Hematopoietic multipotent progenitor cell treated with erythropoietin and hydrocortisone succinate and interleukin-3 and kit ligand, for 15 days (in vitro differentiated cells): Measurements from ENCODE around the gene TAF6L.
A peak's percentile ranks its signal among the peaks of the same experiment; 100 is the strongest.
"Not testable (repeated sequence)": the region's sequence is repeated elsewhere in the genome, so short reads cannot be mapped to it uniquely, and the experiment has no call there.

Experiments
- DNase-seq: peaks from one replicate; pipeline ENCODE4 v3.0.0-alpha.2; 2015; ENCODE audit warnings: low spot score

The TAF6L gene

DNA sequence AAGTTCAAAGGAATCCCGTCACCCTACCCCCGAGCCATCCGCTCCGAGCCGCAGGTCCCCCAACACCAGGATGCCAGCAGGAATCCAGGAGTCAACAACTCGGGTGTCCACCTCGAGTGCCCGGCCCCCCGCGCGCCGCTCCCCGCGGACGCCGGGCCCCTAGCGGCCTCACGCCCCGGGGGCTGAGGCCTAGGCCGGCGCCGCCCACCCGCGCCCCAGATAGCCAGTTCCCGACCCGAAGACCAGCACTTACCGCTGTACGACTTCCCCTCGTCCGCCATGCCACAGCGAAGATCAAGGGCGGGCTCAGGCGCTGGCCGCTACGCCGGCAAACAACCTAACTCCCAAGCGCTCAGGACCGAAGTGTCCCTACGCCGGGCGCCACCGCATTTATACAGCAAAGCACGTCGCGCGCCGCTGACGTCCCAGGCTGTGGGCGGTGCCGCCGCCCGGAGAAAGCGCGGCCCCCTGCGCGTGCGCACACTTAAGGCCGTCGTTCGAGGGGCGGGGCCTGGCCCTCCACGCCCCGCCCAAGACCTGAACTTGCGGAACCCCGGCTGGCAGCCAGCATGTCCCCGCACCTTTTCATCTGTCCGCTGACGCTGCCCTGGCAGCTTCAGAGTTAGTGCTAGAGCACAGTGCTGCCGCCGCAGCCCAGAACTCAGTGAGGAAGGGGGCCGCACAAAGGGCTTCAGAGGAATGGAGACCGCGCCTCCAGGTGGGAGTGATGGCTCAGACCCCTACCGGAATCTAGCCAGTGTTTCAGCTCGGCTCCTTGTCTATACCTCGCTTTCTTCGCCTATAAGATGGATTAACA, 34.1 kb downstream of the TAF6L start, which contains the start of gene NXF1:
Gene NXF1 (minus strand): TSS at position 365 of the 817 bp plus-strand sequence. CDS start 84 bp downstream, at position 281.
- peak; percentile 98 for DNase-seq

DNA sequence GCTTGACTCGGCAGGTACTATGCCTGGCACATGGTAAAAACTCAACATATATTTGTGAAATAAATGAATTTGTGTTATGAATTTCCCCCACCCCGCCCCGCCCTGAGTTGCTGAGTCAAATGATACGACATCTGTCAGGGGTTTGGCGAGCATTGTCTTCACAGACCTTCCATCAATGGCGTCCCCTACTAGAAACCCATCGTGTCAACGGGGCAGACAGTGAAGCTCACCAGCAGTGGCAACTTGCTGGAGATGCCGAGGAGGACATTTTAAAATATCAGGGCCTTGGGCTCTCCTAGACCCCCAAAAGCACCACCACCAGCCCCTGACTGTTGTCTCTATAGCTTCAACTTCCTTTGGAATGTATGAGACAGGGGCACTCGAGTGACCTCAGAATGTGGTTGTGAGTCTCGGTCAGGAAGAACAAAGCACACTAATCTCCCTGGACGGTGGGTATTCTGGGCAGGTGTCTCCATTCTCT, 34.8 kb downstream of the TAF6L start:
- DNase-seq, result no peak

DNA sequence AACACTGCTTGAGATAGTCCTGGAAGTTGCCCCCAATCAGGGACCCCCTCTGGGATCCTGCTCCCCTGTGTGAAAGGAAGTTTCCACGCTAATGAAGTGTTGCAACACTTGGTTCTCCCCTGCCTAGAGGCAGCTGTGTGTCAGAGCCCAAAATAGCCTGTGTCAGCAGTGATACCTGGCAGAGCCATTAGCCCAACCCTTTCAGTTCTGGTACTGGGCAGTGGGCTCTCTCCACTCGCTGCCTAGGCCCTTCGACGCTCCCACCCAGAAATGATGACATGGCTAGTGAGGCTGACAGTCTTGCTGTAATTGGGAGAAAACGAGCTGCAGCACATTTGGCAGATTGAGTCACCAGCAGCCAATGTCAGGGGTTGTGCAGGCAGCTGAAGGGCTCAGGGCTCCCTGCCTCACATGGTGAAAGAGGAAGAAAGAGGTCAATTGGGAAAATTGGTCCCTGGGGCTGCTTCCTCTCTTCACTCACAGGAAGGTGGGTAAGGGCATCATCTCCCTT, 35.5 kb downstream of the TAF6L start:
- DNase-seq, result no peak

DNA sequence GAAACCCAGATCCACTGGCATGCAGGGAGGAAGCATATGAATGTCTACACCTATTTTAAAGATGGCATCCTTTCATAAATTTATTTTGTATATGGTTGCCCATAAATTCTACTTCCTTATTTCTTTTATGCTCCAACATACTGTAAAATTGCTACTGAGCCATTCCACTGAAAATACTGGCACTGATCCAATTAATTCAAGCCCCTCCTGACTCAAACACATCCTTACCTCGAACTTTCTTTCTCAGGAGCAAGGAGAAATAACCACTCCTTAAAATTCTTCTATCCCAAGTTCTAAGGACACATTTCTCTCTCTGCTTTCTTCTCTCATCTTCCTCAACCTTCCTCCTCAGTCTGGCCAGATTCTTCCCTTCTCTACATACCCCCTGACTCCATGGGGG, 39.6 kb downstream of the TAF6L start:
- DNase-seq, result no peak

DNA sequence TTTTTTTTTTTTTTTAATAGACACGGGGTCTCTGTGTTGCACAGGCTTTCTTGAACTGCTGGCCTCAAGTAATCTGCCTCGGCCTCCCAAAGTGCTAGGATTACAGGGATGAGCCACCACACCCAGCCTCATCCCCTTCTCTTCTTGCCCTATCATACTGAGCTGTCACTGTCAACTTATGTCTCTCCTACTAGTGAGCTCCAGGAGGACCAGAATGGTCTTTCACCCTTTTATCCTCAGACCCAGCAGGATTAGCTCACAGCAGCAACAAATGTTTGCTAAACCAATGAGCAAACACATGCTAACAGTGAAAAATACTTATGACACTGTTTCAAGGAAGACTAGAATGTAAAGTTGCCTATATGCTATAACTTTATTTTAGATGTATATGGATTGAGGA, 40.5 kb downstream of the TAF6L start:
- no peak for DNase-seq

DNA sequence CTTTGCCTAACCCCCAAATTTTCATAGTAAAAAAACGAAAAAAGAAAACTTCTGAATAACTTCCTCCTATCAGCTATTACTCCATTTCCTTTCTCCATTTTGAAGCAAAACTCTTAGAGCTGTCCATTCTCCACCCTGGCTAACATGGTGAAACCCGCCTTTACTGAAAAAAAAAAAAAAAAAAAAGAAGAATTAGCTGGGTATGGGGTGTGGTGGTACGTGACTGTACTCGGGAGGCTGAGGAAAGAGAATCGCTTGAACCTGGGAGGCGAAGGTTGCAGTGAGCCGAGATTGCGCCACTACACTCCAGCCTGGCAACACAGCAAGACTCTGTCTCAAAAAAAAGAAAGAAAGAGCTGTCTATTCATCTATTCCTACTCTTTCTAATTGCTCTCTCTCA, 45.4 kb downstream of the TAF6L start:
- DNase-seq, result no peak

DNA sequence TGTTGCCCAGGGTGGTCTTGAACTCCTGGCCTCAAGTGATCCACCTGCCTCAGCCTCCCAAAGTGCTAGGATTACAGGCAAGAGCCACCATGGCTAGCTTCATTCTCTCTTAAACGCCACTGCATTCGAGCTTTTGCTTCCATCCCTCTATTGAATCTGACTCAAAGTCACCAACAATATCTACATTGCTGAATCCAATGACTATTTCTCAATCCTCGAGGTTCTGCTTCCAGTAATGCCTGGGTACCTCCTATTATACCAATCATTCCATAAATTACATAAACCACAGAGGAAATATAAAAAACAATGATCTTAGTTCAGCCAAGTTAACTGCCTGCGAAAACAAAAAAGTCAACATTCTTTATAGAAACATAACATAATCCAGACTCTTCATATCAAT, 45.9 kb downstream of the TAF6L start:
- no peak for DNase-seq

DNA sequence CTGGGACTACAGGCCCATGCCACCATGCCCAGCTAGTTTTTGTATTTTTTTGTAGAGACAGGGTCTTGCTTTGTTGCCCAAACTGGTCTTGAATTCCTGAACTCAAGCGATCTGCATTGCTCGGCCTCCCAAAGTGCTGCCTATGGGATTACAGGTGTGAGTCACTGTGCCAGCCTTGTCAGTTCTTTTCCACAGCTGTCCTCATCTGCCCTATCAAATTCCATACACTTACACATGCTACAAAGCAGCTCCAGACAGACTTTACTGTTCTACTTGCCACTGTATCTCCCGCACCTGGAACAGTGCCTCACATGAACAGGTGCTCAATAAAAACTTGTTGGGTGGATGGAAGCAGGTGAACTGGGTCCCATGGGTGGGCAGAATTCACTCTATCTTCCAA, 52.5 kb downstream of the TAF6L start:
- no peak for DNase-seq

DNA sequence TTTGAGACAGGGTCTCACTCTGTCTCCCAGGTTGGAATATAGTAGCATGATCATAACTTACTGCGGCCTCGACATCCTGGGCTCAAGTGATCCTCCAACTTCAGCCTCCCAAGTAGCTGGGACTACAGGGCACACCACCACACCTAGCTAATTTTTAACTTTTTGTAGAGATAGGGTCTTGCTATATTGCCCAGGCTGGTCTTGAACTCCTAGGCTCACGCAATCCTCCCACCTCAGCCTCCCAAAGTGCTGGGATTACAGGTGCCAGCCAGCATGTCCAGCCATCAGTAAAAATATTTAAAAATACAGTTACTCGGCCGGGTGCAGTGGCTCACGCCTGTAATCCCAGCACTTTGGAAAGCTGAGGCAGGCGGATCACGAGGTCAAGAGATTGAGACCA, 56.9 kb downstream of the TAF6L start:
- DNase-seq, result not testable (repeated sequence)

DNA sequence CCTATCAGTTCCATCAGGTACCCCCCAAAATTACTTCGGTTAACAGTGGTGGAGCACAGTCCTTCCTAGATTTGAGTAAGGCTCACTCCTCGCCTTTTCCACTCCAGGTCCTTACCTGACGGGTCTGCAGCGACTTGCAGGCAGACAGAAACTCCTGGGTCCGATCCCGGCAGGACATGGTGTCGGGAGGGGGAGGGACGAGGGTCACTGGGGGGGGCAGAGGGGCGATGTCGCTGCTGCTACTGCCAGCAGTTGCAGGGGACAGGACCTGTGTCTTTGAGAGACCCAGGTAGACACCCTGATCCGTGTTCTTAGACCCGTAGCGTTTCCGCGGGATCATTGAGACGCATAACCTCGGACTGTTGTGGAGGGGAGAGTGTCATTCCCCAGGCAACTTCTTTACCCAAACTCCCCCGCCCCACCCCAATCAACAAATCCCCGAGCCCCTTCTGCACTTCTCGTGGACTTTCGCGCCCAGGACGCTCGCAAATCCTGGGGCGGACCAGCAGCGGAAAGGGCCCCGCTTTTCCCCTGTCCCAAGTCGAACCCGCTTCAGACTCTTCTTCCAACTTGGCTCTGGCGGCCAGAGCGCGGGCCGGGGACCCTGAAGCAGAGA, 59.8 kb downstream of the TAF6L start:
- no peak for DNase-seq

DNA sequence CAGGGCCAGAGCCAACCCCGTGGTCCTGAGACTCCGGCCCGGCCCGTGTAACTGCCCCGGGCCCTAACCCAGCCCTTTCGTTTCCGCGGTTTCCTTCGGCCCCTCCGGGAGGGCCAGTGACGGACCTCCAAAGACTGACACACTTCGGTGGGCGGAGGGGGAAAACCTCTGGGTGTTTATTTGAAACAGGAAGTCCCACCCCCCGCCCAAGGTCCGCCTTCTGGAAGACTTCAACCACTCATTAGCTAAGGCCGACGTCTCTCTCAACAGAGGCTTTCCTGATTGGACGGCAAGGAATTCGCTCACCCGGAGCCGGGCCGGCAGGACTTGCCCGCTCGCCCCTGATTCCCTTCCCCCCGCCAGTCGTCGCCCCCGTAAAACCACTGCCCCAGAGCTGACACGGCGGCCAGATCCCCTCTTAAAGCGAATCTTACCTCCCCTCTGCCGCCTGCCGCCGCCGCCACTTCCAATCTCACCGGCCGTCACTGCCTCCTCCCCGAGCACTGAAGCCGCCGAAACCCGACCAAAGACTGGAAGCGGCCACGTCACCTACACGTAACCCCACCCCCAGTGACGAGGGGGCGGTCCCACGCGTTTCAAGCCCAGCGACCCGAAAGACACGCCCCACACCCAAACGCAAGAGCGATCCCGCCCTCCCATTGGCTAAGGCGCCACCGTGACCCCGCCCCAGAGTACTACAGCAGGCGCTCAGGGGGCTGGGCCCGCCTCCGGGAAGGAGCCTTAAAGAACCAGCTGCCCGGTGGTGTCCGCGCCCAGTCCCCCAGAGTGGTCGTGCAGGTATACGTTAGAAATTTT, 60.5 kb downstream of the TAF6L start, which contains the start of gene STX5:
Gene STX5 (minus strand): TSS at position 532 of the 816 bp plus-strand sequence. CDS start 808 bp downstream, outside the sequence.
- peak; percentile 100 for DNase-seq

DNA sequence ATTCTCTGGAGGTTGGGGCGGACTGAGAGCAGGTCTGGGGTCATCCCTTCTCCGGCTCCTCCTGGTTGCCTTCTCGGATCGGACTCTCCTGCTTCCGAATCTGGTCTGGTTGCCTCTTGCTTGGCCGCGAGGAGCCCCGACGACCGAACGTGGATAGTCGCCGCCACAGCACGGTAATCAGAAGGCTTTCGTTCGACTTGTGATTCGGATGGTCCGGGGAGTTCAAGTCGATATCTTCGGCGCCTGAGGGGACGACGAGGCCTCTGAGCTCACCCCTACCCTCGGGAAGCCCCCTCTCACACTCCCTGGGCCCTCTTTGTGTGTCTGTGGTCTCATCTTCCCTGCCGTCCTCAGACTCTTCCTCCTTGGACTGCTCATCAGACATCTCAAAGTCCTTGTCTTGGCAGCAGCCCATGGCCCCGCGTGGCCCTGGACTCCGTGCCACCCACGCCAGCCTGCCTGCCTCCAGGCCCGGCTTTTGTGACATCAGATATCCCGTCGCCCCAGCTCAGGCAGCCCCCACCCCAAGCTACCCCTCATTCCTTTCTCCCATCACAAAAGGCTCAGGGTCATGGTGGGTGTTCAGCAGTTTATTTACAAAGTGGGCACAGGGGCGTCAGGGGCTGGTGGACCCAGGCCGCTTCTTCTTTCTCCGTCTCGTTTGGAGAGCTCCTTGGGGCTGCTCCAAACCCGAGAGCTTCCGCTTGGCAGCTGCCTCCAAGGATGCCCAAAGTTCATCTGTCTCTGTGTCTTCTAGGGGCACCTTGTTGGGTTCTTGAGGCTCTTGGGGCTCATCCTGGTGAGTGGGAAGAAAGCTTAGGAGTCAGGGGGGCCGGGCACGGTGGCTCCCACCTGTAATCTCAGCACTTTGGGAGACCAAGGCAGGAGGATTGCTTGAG, 61.4 kb downstream of the TAF6L start, which contains the start of gene TEX54:
Gene TEX54 (minus strand): TSS at position 506 of the 899 bp plus-strand sequence.
- DNase-seq, result no peak

DNA sequence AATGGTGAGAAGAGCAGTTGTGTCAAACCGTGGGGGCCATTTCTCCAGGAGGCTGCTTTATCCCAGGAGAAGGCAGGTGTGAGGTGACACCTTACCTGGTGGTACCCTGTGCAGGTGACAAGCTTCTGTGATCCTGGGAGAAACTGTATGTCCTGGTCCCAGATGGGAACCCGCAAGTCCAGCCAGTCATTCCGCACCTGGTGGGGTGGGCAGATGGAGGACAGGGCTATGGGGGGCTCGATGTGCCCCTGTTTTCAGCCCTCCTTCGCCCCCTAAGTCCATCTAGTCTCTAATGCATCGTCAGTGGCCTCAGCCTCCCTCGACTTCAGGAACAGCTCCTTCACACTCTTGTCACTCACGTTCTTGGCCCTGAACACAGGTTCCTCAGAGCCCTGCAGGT, 64.1 kb downstream of the TAF6L start:
- no peak for DNase-seq
